Cardiac fibroblast (primary cell): ENCODE measurements around the gene ACE.

Source experiments
- DNase-seq, 2 donors: peaks; one replicate each; pipeline versions ENCODE4 v3.0.0 to v3.0.0-alpha.2; 2010; ENCODE audit warnings: low read depth in 2 of 2
- H3K4me3 ChIP-seq, 2 donors: replicated peaks in 1 of 2; 1 replicate in 1 of 2; 2 replicates in 1 of 2; pipeline ENCODE4 v1.5.1; 2011; ENCODE audit warnings: low read depth in 2 of 2, low read length in 2 of 2, mild to moderate bottlenecking in 2 of 2, moderate library complexity in 1 of 2
- CTCF ChIP-seq: IDR thresholded peaks from one replicate; pipeline ENCODE4 v1.5.1; 2011; ENCODE audit warnings: low read depth, mild to moderate bottlenecking, low read length, inconsistent platforms

The ACE gene

GRCh38 chr17:63476854-63477479, at the start of gene ACE:
Gene ACE, plus strand, starts transcription at chr17:63477061. Its CDS starts 34 bp downstream, at chr17:63477095.
- H3K4me3 ChIP-seq: peak within 1 kb of the TSS; percentile 39 to 51
- no peak for TF ChIP-seq CTCF
- no peak for DNase-seq

GRCh38 chr17:63429766-63430165, 47.1 kb upstream of the ACE start:
- no peak for DNase-seq
- H3K4me3 ChIP-seq: no peak overlapping the region
- no peak for TF ChIP-seq CTCF

GRCh38 chr17:63430223-63430622, 46.6 kb upstream of the ACE start:
- DNase-seq: no peak
- no peak for TF ChIP-seq CTCF
- no peak overlapping the region for H3K4me3 ChIP-seq

GRCh38 chr17:63431618-63431938, 45.3 kb upstream of the ACE start:
- TF ChIP-seq CTCF: no peak
- DNase-seq: no peak
- no peak overlapping the region for H3K4me3 ChIP-seq

GRCh38 chr17:63431939-63432804, 44.7 kb upstream of the ACE start:
- H3K4me3 ChIP-seq: no peak overlapping the region
- no peak for TF ChIP-seq CTCF
- DNase-seq: peak; percentile 46 to 63

- DNase-seq: peak; percentile 95 to 96
- no peak overlapping the region for H3K4me3 ChIP-seq
- no peak for TF ChIP-seq CTCF
Measured at GRCh38 chr17:63433746-63434591, 42.9 kb upstream of the ACE start.
